HL-60/S4 treated with retinoic acid at 250 ng/mL for 4 days and 3 days (cell line): ENCODE results near the gene TULP1.
"Not testable (repeated sequence)": the region's sequence is repeated elsewhere in the genome, so short reads cannot be mapped to it uniquely, and the experiment has no call there.

Source experiments
- in situ Hi-C: fragments of 300-500 bp; cut with MboI; formaldehyde crosslinking; loops from 2 replicates; pipeline ENCODE4 v1.7.0; 2022; ENCODE audit warnings: low sequenced_read_pairs

TULP1 gene

GRCh38 chr6:35512740-35513139, at the start of gene TULP1:
TULP1 (minus strand) TSS chr6:35512896; CDS start chr6:35512858, 38 bp downstream.
- in situ Hi-C loops, result no loop called here

GRCh38 chr6:35562060-35562459, 49.4 kb upstream of the TULP1 start:
- in situ Hi-C loops, result no loop called here

GRCh38 chr6:35561113-35561512, 48.4 kb upstream of the TULP1 start:
- in situ Hi-C loops, result no loop called here

- in situ Hi-C loops, result no loop called here
Observed at GRCh38 chr6:35558571-35558970, 45.9 kb upstream of the TULP1 start.

GRCh38 chr6:35557239-35557638, 44.5 kb upstream of the TULP1 start:
- in situ Hi-C loops, result no loop called here

- in situ Hi-C loops, result no loop called here
Observed at GRCh38 chr6:35554811-35555210, 42.1 kb upstream of the TULP1 start.

- in situ Hi-C loops, result no loop called here
Observed at GRCh38 chr6:35553315-35553714, 40.6 kb upstream of the TULP1 start.

- in situ Hi-C loops, result no loop called here
Observed at GRCh38 chr6:35552285-35552917, 39.7 kb upstream of the TULP1 start.

GRCh38 chr6:35550437-35550836, 37.7 kb upstream of the TULP1 start:
- in situ Hi-C loops, result no loop called here

GRCh38 chr6:35547676-35548075, 35.0 kb upstream of the TULP1 start:
- in situ Hi-C loops, result no loop called here

GRCh38 chr6:35544769-35545361, 32.2 kb upstream of the TULP1 start:
- in situ Hi-C loops, result no loop called here

GRCh38 chr6:35543459-35544193, 30.9 kb upstream of the TULP1 start:
- in situ Hi-C loops, result no loop called here

- in situ Hi-C loops, result no loop called here
Observed at GRCh38 chr6:35541836-35542235, 29.1 kb upstream of the TULP1 start.

- in situ Hi-C loops, result no loop called here
Observed at GRCh38 chr6:35539223-35539622, 26.5 kb upstream of the TULP1 start.

- in situ Hi-C loops, result not testable (repeated sequence)
Observed at GRCh38 chr6:35535847-35536246, 23.2 kb upstream of the TULP1 start.

- in situ Hi-C loops, result no loop called here
Observed at GRCh38 chr6:35534407-35535170, 21.9 kb upstream of the TULP1 start.

- in situ Hi-C loops, result no loop called here
Observed at GRCh38 chr6:35533981-35534380, 21.3 kb upstream of the TULP1 start.

- in situ Hi-C loops, result no loop called here
Observed at GRCh38 chr6:35532126-35532525, 19.4 kb upstream of the TULP1 start.

- in situ Hi-C loops, result no loop called here
Observed at GRCh38 chr6:35524380-35525020, 11.8 kb upstream of the TULP1 start.

GRCh38 chr6:35522660-35523658, 10.3 kb upstream of the TULP1 start:
- in situ Hi-C loops, result no loop called here
